SK-N-SH (cell line): ENCODE measurements around the gene LUC7L3. TPM values are rescaled to one million over a fixed set of nuclear protein-coding genes. Genes with fewer than 3 reads are reported as not detected.

Source experiments
- CTCF ChIA-PET: fragments of 300-600, 350-600 bp; formaldehyde crosslinking; extraction: SDS; loops from one replicate; lab custom pipeline; 2021; lab: Yijun Ruan, JAX
- POLR2A ChIA-PET: fragments of 350-600 bp; sonication (Branson Sonifier 250); formaldehyde crosslinking; extraction: SDS; loops from one replicate; lab custom pipeline; 2020; ENCODE audit warnings: antibody characterized with exemption, inconsistent platforms; lab: Yijun Ruan, JAX
- DNase-seq: peaks from one replicate; pipeline ENCODE4 v3.0.0; 2012
- H2AFZ ChIP-seq: fragments of 200-600 bp; sonication (generic); 2 replicates; pipeline ENCODE4 v1.8.1; 2016; ENCODE audit warnings: antibody characterized with exemption, mild to moderate bottlenecking, low read depth
- H3F3A ChIP-seq: fragments of 200-600 bp; sonication (generic); replicated peaks from 2 replicates; pipeline ENCODE3; 2016; ENCODE audit warnings: antibody characterized with exemption, mild to moderate bottlenecking; ENCODE audit not compliant: insufficient read depth
- H3K27ac ChIP-seq, 2 experiments: fragments of 200-500 bp in 1 of 2; fragments of 200-600 bp in 1 of 2; sonication (Bioruptor generic) in 1 of 2; sonication (generic), shearing (Covaris generic) in 1 of 2; 2 replicates each; pipeline versions ENCODE4 v1.5.1 to v1.6.1; 2014 to 2016; ENCODE audit warnings: low read depth in 2 of 2, inconsistent platforms in 1 of 2, low read length in 1 of 2, mild to moderate bottlenecking in 1 of 2, mixed read lengths in 1 of 2
- H3K27me3 ChIP-seq: fragments of 200-600 bp; sonication (generic), shearing (Covaris generic); 2 replicates; pipeline ENCODE4 v1.6.1; 2016; ENCODE audit warnings: mixed run types; ENCODE audit not compliant: insufficient read depth
- H3K36me3 ChIP-seq, 2 experiments: fragments of 200-500 bp in 1 of 2; fragments of 200-600 bp in 1 of 2; sonication (Bioruptor generic) in 1 of 2; sonication (generic) in 1 of 2; replicated peaks in 1 of 2; 2 replicates each; pipeline versions ENCODE3 to v1.5.1; 2014 to 2016; ENCODE audit warnings: low read length in 1 of 2, mild to moderate bottlenecking in 1 of 2; ENCODE audit not compliant: insufficient read depth in 2 of 2, control insufficient read depth in 1 of 2
- H3K4me1 ChIP-seq, 2 experiments: fragments of 200-500 bp in 1 of 2; fragments of 200-600 bp in 1 of 2; sonication (Bioruptor generic) in 1 of 2; sonication (generic), shearing (Covaris generic) in 1 of 2; 2 replicates each; pipeline versions ENCODE4 v1.5.1 to v1.6.1; 2014 to 2016; ENCODE audit warnings: low read depth in 1 of 2, low read length in 1 of 2, mixed run types in 1 of 2; ENCODE audit not compliant: insufficient read depth in 2 of 2, control insufficient read depth in 1 of 2
- H3K4me2 ChIP-seq: fragments of 200-600 bp; sonication (generic), shearing (Covaris generic); 2 replicates; pipeline ENCODE4 v1.6.1; 2017; ENCODE audit warnings: mixed run types
- H3K4me3 ChIP-seq, 2 experiments: fragments of 200-500 bp in 1 of 2; fragments of 200-600 bp in 1 of 2; sonication (Bioruptor generic) in 1 of 2; sonication (generic), shearing (Covaris generic) in 1 of 2; 2 replicates each; pipeline versions ENCODE4 v1.5.1 to v1.8.1; 2014 to 2016; ENCODE audit warnings: low read depth in 2 of 2, inconsistent platforms in 1 of 2, low read length in 1 of 2, mild to moderate bottlenecking in 1 of 2, mixed read lengths in 1 of 2, moderate library complexity in 1 of 2
- H3K79me2 ChIP-seq: fragments of 200-600 bp; sonication (generic); 2 replicates; pipeline ENCODE4 v1.8.1; 2017; ENCODE audit warnings: mild to moderate bottlenecking; ENCODE audit not compliant: insufficient read depth
- H3K9ac ChIP-seq: fragments of 200-600 bp; sonication (generic); 2 replicates; pipeline ENCODE4 v1.6.1; 2017; ENCODE audit warnings: mixed run types
- H3K9me2 ChIP-seq: fragments of 200-600 bp; sonication (generic); 2 replicates; pipeline ENCODE4 v1.6.1; 2017; ENCODE audit warnings: mixed run types
- H3K9me3 ChIP-seq: fragments of 200-600 bp; sonication (generic); 2 replicates; pipeline ENCODE4 v1.6.1; 2017; ENCODE audit warnings: mixed run types, mild to moderate bottlenecking, moderate library complexity
- H4K20me1 ChIP-seq: fragments of 200-600 bp; sonication (generic); 2 replicates; pipeline ENCODE4 v1.6.1; 2017; ENCODE audit warnings: mild to moderate bottlenecking, mixed run types; ENCODE audit not compliant: insufficient read depth
- CHD2 ChIP-seq: fragments of 150-350 bp; IDR thresholded peaks from 2 replicates; pipeline ENCODE4 v1.6.1; 2018; ENCODE audit warnings: low read length; ENCODE audit not compliant: partially characterized antibody
- FOXJ3 ChIP-seq: sonication (generic); formaldehyde crosslinking; IDR thresholded peaks from 2 replicates; pipeline ENCODE4 v1.5.1; 2020; ENCODE audit warnings: mild to moderate bottlenecking, missing genetic modification reagents
- FOXM1 ChIP-seq: IDR thresholded peaks from 2 replicates; pipeline ENCODE4 v1.4.0; 2012; ENCODE audit warnings: low read depth, mild to moderate bottlenecking
- GATA2 ChIP-seq: sonication (generic); formaldehyde crosslinking; IDR thresholded peaks from 2 replicates; pipeline ENCODE4 v1.5.0; 2020; ENCODE audit warnings: mild to moderate bottlenecking, missing genetic modification reagents
- IRF3 ChIP-seq: fragments of 150-350 bp; IDR thresholded peaks from 2 replicates; pipeline ENCODE4 v1.6.1; 2016; ENCODE audit warnings: mild to moderate bottlenecking, low read depth, low read length
- MEF2A ChIP-seq: IDR thresholded peaks from 2 replicates; pipeline ENCODE4 v1.4.0; 2012; ENCODE audit warnings: low read depth, borderline replicate concordance
- MXI1 ChIP-seq: IDR thresholded peaks from 2 replicates; pipeline ENCODE4 v1.6.1; 2012; ENCODE audit warnings: mild to moderate bottlenecking, low read depth, low read length, improper control_type of control experiment
- NFIC ChIP-seq: IDR thresholded peaks from 2 replicates; pipeline ENCODE4 v1.4.0; 2012; ENCODE audit warnings: borderline replicate concordance
- NRF1 ChIP-seq: IDR thresholded peaks from 2 replicates; pipeline ENCODE4 v1.6.1; 2012; ENCODE audit warnings: low read depth, mild to moderate bottlenecking, low read length
- RCOR1 ChIP-seq: fragments of 150-350 bp; IDR thresholded peaks from 2 replicates; pipeline ENCODE4 v1.6.1; 2017; ENCODE audit warnings: antibody characterized with exemption, low read length
- RXRA ChIP-seq: IDR thresholded peaks from 2 replicates; pipeline ENCODE4 v1.4.0; 2012; ENCODE audit warnings: low read depth, mild to moderate bottlenecking, borderline replicate concordance
- SMC3 ChIP-seq: IDR thresholded peaks from 2 replicates; pipeline ENCODE4 v1.6.1; 2012; ENCODE audit warnings: low read depth, low read length, improper control_type of control experiment
- TAF1 ChIP-seq: IDR thresholded peaks from 2 replicates; pipeline ENCODE4 v1.6.1; 2012; ENCODE audit warnings: low read depth, mild to moderate bottlenecking, low read length, moderate library complexity, borderline replicate concordance
- USF1 ChIP-seq: IDR thresholded peaks from 2 replicates; pipeline ENCODE4 v1.4.0; 2012; ENCODE audit warnings: low read depth, borderline replicate concordance
- WGBS: methylation state at CpG from one replicate; pipeline ENCODE4 v1.1.6; 2017; ENCODE audit warnings: low lambda C conversion rate; 5-methylcytosine and 5-hydroxymethylcytosine counted together
- polyA plus RNA-seq, 3 experiments: library from polyadenylated mRNA; depleted of rRNA; stranded (reverse); fragments of >200 nt; gene quantifications; 2 replicates each; pipeline ENCODE4 v1.2.3, GENCODE V29; 2012
- TF ChIP-seq, protein P1 (sequence below): fragments of 200-600 bp; sonication (generic); IDR thresholded peaks from 2 replicates; pipeline ENCODE4 v1.6.1; 2017; ENCODE audit warnings: antibody characterized with exemption, mild to moderate bottlenecking, moderate library complexity
- TF ChIP-seq, protein P2 (sequence below): IDR thresholded peaks from 2 replicates; pipeline ENCODE4; 2012

Gene LUC7L3
- polyA plus RNA-seq, 1 of the 3 experiments (the other 2 are of a cell fraction), result 154 TPM

DNA sequence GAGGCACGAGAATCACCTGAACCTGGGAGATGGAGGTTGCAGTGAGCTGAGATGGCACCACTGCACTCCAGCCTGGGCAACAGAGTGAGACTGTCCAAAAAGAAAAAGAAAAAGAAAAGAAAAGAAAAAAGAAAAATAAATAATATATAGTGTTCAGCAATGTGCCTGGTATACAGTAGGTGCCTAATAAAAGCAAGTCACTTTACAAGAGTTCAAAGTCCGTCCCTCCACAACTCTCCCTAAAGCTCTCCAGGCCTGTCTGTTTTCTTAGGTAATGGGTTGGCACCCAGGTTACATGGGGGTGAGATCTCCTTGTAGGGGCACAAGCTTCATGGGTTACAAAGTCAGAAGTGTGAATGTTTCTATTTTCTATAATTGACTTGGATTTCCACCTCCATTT, 64.5 kb downstream of the LUC7L3 start:
- H3K9me3 ChIP-seq, result no peaks in the 10 kb centered on the region
- H2AFZ ChIP-seq, result no peak overlapping the region
- H3K4me1 ChIP-seq, result no peaks in the 10 kb centered on the region
- ChIA-PET POLR2A (interaction anchor here (0.7 to 1.1 kb wide), 2 partner anchors 65 to 170 kb away, joined by 3 read pairs; partner anchors contain the start of gene LUC7L3), CTCF (interaction anchor here (1.0 to 10.4 kb wide), 36 partner anchors 11 to 284 kb away, joined by 3 to 520 read pairs (median 7); partner anchors contain the start of genes ANKRD40CL and WFIKKN2)
- 88% methylated on average over 2 of the region's 2 CpGs for WGBS
- no peaks in the 10 kb centered on the region for H3K27me3 ChIP-seq
- no peak overlapping the region for H3K4me2 ChIP-seq
- H3K27ac ChIP-seq, result no peak overlapping the region
- H3K4me3 ChIP-seq, result no peak overlapping the region
- no peak for DNase-seq
- no peaks in the 10 kb centered on the region for H3K9me2 ChIP-seq
- no peaks in the 10 kb centered on the region for H4K20me1 ChIP-seq
- H3F3A ChIP-seq, result no peaks in the 10 kb centered on the region
- TF ChIP-seq FOXJ3 (CRISPR knock-in tag), result no peak
- TF ChIP-seq MEF2A, result no peak
- no peak for TF ChIP-seq NFIC
- H3K79me2 ChIP-seq, result no peaks in the 10 kb centered on the region
- no peaks in the 10 kb centered on the region for H3K36me3 ChIP-seq
- H3K9ac ChIP-seq, result no peak overlapping the region

DNA sequence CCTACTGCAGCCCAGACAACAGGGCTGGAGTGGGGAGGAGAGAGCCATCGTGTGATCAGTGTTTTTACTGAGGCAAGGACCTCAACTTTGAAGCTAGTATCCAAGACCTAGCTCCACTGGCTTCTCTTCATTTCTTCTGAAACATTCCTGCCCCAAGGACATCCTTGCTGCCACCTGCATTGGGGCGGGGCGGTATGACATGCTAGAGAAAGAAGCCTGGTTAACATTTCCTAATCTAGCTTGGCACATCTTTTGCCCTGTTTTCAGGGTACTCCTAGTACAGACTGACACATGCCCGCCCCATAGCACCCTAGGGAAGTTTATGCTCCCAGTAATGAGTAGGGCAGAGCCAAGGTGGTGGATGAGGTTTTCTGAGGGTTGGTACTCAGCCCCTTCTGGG, 65.7 kb downstream of the LUC7L3 start:
- H4K20me1 ChIP-seq, result no peaks in the 10 kb centered on the region
- no peak for DNase-seq
- no peaks in the 10 kb centered on the region for H3K27me3 ChIP-seq
- H3K9me2 ChIP-seq, result no peaks in the 10 kb centered on the region
- H3K36me3 ChIP-seq, result no peaks in the 10 kb centered on the region
- CTCF ChIA-PET, result interaction anchor here (0.6 to 10.4 kb wide), 15 partner anchors 10 to 377 kb away, joined by 3 to 520 read pairs (median 9); partner anchors contain the start of genes ANKRD40CL, SPATA20 and WFIKKN2
- H3K4me3 ChIP-seq, result no peak overlapping the region
- H3K4me1 ChIP-seq, result no peaks in the 10 kb centered on the region
- H3K9ac ChIP-seq, result no peak overlapping the region
- no peak overlapping the region for H3K4me2 ChIP-seq
- no peak overlapping the region for H3K27ac ChIP-seq
- no peaks in the 10 kb centered on the region for H3K79me2 ChIP-seq
- POLR2A ChIA-PET, result no interaction called here
- WGBS, result 62% methylated on average over 4 of the region's 4 CpGs
- no peak overlapping the region for H2AFZ ChIP-seq
- no peaks in the 10 kb centered on the region for H3K9me3 ChIP-seq
- no peak for TF ChIP-seq MEF2A
- TF ChIP-seq TAF1, result no peak
- TF ChIP-seq USF1, result no peak
- no peak for TF ChIP-seq RXRA
- no peak for TF ChIP-seq SMC3
- TF ChIP-seq FOXM1, result no peak
- TF ChIP-seq, protein P1, sequence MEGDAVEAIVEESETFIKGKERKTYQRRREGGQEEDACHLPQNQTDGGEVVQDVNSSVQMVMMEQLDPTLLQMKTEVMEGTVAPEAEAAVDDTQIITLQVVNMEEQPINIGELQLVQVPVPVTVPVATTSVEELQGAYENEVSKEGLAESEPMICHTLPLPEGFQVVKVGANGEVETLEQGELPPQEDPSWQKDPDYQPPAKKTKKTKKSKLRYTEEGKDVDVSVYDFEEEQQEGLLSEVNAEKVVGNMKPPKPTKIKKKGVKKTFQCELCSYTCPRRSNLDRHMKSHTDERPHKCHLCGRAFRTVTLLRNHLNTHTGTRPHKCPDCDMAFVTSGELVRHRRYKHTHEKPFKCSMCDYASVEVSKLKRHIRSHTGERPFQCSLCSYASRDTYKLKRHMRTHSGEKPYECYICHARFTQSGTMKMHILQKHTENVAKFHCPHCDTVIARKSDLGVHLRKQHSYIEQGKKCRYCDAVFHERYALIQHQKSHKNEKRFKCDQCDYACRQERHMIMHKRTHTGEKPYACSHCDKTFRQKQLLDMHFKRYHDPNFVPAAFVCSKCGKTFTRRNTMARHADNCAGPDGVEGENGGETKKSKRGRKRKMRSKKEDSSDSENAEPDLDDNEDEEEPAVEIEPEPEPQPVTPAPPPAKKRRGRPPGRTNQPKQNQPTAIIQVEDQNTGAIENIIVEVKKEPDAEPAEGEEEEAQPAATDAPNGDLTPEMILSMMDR, result no peak
- no peak for TF ChIP-seq CHD2
- no peak for TF ChIP-seq NRF1
- TF ChIP-seq, protein P2, sequence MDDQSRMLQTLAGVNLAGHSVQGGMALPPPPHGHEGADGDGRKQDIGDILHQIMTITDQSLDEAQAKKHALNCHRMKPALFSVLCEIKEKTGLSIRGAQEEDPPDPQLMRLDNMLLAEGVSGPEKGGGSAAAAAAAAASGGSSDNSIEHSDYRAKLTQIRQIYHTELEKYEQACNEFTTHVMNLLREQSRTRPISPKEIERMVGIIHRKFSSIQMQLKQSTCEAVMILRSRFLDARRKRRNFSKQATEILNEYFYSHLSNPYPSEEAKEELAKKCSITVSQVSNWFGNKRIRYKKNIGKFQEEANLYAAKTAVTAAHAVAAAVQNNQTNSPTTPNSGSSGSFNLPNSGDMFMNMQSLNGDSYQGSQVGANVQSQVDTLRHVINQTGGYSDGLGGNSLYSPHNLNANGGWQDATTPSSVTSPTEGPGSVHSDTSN, result no peak
- no peak for TF ChIP-seq RCOR1
- no peak for TF ChIP-seq GATA2 (CRISPR knock-in tag)
- TF ChIP-seq MXI1, result no peak
- no peak for TF ChIP-seq IRF3
- H3F3A ChIP-seq, result no peaks in the 10 kb centered on the region
